ENCODE data around the gene KCTD13.
A peak's percentile ranks its signal among the peaks of the same experiment; 100 is the strongest.
"Not testable (repeated sequence)": the region's sequence is repeated elsewhere in the genome, so short reads cannot be mapped to it uniquely, and the experiment has no call there.

Gene KCTD13

GRCh38 chr16:29931750-29932149, 5.7 kb upstream of the KCTD13 start:
- H3K4me3 ChIP-seq (ENCODE audit: low read length); H3K9me3 ChIP-seq (ENCODE audit: insufficient read depth, low read depth, low read length); H3K36me3 ChIP-seq (ENCODE audit: insufficient read depth, low read depth, low read length); H3K9ac ChIP-seq (ENCODE audit: low read depth, low read length); H3K4me1 ChIP-seq (ENCODE audit: insufficient read depth, low read length); H3K27me3 ChIP-seq (ENCODE audit: insufficient read depth, low read length); H3K27ac ChIP-seq (ENCODE audit: low read length): not testable (repeated sequence)

GRCh38 chr16:29927070-29927905, 1.3 kb upstream of the KCTD13 start:
- H3K36me3 ChIP-seq (ENCODE audit: insufficient read depth, low read depth, low read length), result peaks cover 9% of the 10 kb centered on the region
- peak overlapping the region; percentile 97; the same call in 1 of the 2 replicates for H3K9ac ChIP-seq (ENCODE audit: low read depth, low read length)
- H3K4me1 ChIP-seq (ENCODE audit: insufficient read depth, low read length), result peaks cover 9% of the 10 kb centered on the region
- H3K4me3 ChIP-seq (ENCODE audit: low read length), result peak overlapping the region; percentile 77
- H3K9me3 ChIP-seq (ENCODE audit: insufficient read depth, low read depth, low read length), result no peaks in the 10 kb centered on the region
- H3K27me3 ChIP-seq (ENCODE audit: insufficient read depth, low read length), result no peaks in the 10 kb centered on the region
- H3K27ac ChIP-seq (ENCODE audit: low read length), result no peak overlapping the region

GRCh38 chr16:29926711-29927052, 656 bp upstream of the KCTD13 start:
- H3K4me1 ChIP-seq (ENCODE audit: insufficient read depth, low read length), result peaks cover 9% of the 10 kb centered on the region
- H3K9ac ChIP-seq (ENCODE audit: low read depth, low read length), result peak overlapping the region; percentile 97
- no peaks in the 10 kb centered on the region for H3K9me3 ChIP-seq (ENCODE audit: insufficient read depth, low read depth, low read length)
- H3K36me3 ChIP-seq (ENCODE audit: insufficient read depth, low read depth, low read length), result peaks cover 14% of the 10 kb centered on the region
- no peaks in the 10 kb centered on the region for H3K27me3 ChIP-seq (ENCODE audit: insufficient read depth, low read length)
- peak overlapping the region; percentile 87 for H3K27ac ChIP-seq (ENCODE audit: low read length)
- peak overlapping the region; percentile 77 for H3K4me3 ChIP-seq (ENCODE audit: low read length)

- Histone ChIP-seq H3K27me3 (ENCODE audit: insufficient read depth, low read length) (no peaks in the 10 kb centered on the region), H3K36me3 (ENCODE audit: insufficient read depth, low read depth, low read length) (peaks cover 25% of the 10 kb centered on the region), H3K27ac (ENCODE audit: low read length) (no peak overlapping the region), H3K4me3 (ENCODE audit: low read length) (peak overlapping the region; percentile 77), H3K9ac (ENCODE audit: low read depth, low read length) (peak overlapping the region; percentile 52; the same call in 1 of the 2 replicates), H3K9me3 (ENCODE audit: insufficient read depth, low read depth, low read length) (no peaks in the 10 kb centered on the region), H3K4me1 (ENCODE audit: insufficient read depth, low read length) (peaks cover 9% of the 10 kb centered on the region)
These were observed 795 bp downstream of the KCTD13 start for GRCh38 chr16:29925105-29925756.

GRCh38 chr16:29922986-29923501, 3.0 kb downstream of the KCTD13 start:
- Histone ChIP-seq H3K27me3 (ENCODE audit: insufficient read depth, low read length) (no peaks in the 10 kb centered on the region), H3K9ac (ENCODE audit: low read depth, low read length) (no peak overlapping the region), H3K9me3 (ENCODE audit: insufficient read depth, low read depth, low read length) (no peaks in the 10 kb centered on the region), H3K4me1 (ENCODE audit: insufficient read depth, low read length) (peaks cover 9% of the 10 kb centered on the region), H3K27ac (ENCODE audit: low read length) (no peak overlapping the region), H3K36me3 (ENCODE audit: insufficient read depth, low read depth, low read length) (peaks cover 38% of the 10 kb centered on the region), H3K4me3 (ENCODE audit: low read length) (no peak overlapping the region)

GRCh38 chr16:29922326-29922725, 3.7 kb downstream of the KCTD13 start:
- H3K36me3 ChIP-seq (ENCODE audit: insufficient read depth, low read depth, low read length), result peaks cover 41% of the 10 kb centered on the region

GRCh38 chr16:29921034-29921385, 5.0 kb downstream of the KCTD13 start:
- H3K9ac ChIP-seq (ENCODE audit: low read depth, low read length), result no peak overlapping the region
- H3K9me3 ChIP-seq (ENCODE audit: insufficient read depth, low read depth, low read length), result no peaks in the 10 kb centered on the region
- no peaks in the 10 kb centered on the region for H3K4me1 ChIP-seq (ENCODE audit: insufficient read depth, low read length)
- no peaks in the 10 kb centered on the region for H3K27me3 ChIP-seq (ENCODE audit: insufficient read depth, low read length)
- no peak overlapping the region for H3K27ac ChIP-seq (ENCODE audit: low read length)
- peaks cover 41% of the 10 kb centered on the region for H3K36me3 ChIP-seq (ENCODE audit: insufficient read depth, low read depth, low read length)
- H3K4me3 ChIP-seq (ENCODE audit: low read length), result no peak overlapping the region

More at GRCh38 chr16:29922326-29922725, 3.7 kb downstream of the KCTD13 start:
- H3K27me3 ChIP-seq (ENCODE audit: insufficient read depth, low read length), result no peaks in the 10 kb centered on the region
- peaks cover 8% of the 10 kb centered on the region for H3K4me1 ChIP-seq (ENCODE audit: insufficient read depth, low read length)
- H3K27ac ChIP-seq (ENCODE audit: low read length), result no peak overlapping the region
- no peak overlapping the region for H3K9ac ChIP-seq (ENCODE audit: low read depth, low read length)
- H3K4me3 ChIP-seq (ENCODE audit: low read length), result no peak overlapping the region
- no peaks in the 10 kb centered on the region for H3K9me3 ChIP-seq (ENCODE audit: insufficient read depth, low read depth, low read length)

GRCh38 chr16:29920288-29921033, 5.6 kb downstream of the KCTD13 start:
- Histone ChIP-seq H3K9ac (ENCODE audit: low read depth, low read length) (no peak overlapping the region), H3K36me3 (ENCODE audit: insufficient read depth, low read depth, low read length) (peaks cover 41% of the 10 kb centered on the region), H3K4me3 (ENCODE audit: low read length) (no peak overlapping the region), H3K27me3 (ENCODE audit: insufficient read depth, low read length) (no peaks in the 10 kb centered on the region), H3K27ac (ENCODE audit: low read length) (no peak overlapping the region), H3K9me3 (ENCODE audit: insufficient read depth, low read depth, low read length) (no peaks in the 10 kb centered on the region), H3K4me1 (ENCODE audit: insufficient read depth, low read length) (no peaks in the 10 kb centered on the region)

- H3K9me3 ChIP-seq (ENCODE audit: insufficient read depth, low read depth, low read length), result no peaks in the 10 kb centered on the region
- H3K36me3 ChIP-seq (ENCODE audit: insufficient read depth, low read depth, low read length), result peaks cover 29% of the 10 kb centered on the region
- no peak overlapping the region for H3K9ac ChIP-seq (ENCODE audit: low read depth, low read length)
- no peak overlapping the region for H3K27ac ChIP-seq (ENCODE audit: low read length)
- no peaks in the 10 kb centered on the region for H3K4me1 ChIP-seq (ENCODE audit: insufficient read depth, low read length)
- H3K4me3 ChIP-seq (ENCODE audit: low read length), result no peak overlapping the region
- H3K27me3 ChIP-seq (ENCODE audit: insufficient read depth, low read length), result no peaks in the 10 kb centered on the region
These were observed 9.0 kb downstream of the KCTD13 start for GRCh38 chr16:29916979-29917378.

GRCh38 chr16:29915590-29916247, 10.3 kb downstream of the KCTD13 start:
- Histone ChIP-seq H3K27ac (ENCODE audit: low read length) (no peak overlapping the region), H3K4me1 (ENCODE audit: insufficient read depth, low read length) (no peaks in the 10 kb centered on the region), H3K9me3 (ENCODE audit: insufficient read depth, low read depth, low read length) (no peaks in the 10 kb centered on the region), H3K9ac (ENCODE audit: low read depth, low read length) (no peak overlapping the region), H3K4me3 (ENCODE audit: low read length) (no peak overlapping the region), H3K27me3 (ENCODE audit: insufficient read depth, low read length) (no peaks in the 10 kb centered on the region), H3K36me3 (ENCODE audit: insufficient read depth, low read depth, low read length) (peaks cover 22% of the 10 kb centered on the region)

- H3K36me3 ChIP-seq (ENCODE audit: insufficient read depth, low read depth, low read length), result peaks cover 5% of the 10 kb centered on the region; the same call in 1 of the 2 replicates
- H3K9me3 ChIP-seq (ENCODE audit: insufficient read depth, low read depth, low read length), result no peaks in the 10 kb centered on the region
- H3K27me3 ChIP-seq (ENCODE audit: insufficient read depth, low read length), result no peaks in the 10 kb centered on the region
- H3K4me3 ChIP-seq (ENCODE audit: low read length), result no peak overlapping the region
- no peak overlapping the region for H3K9ac ChIP-seq (ENCODE audit: low read depth, low read length)
- no peak overlapping the region for H3K27ac ChIP-seq (ENCODE audit: low read length)
- no peaks in the 10 kb centered on the region for H3K4me1 ChIP-seq (ENCODE audit: insufficient read depth, low read length)
These were observed 12.5 kb downstream of the KCTD13 start for GRCh38 chr16:29913514-29913913.
